K562 (cell line): ENCODE results near the gene FAM186B. TPM values are rescaled to one million over a fixed set of nuclear protein-coding genes. Genes with fewer than 3 reads are reported as not detected.

Experiments used
- ARID4B ChIP-seq: sonication (generic); formaldehyde crosslinking; IDR thresholded peaks from 2 replicates; pipeline ENCODE4 v1.8.0; 2022; ENCODE audit warnings: mild to moderate bottlenecking, missing genetic modification reagents
- BRCA1 ChIP-seq, 2 experiments: fragments of 450-650 bp in 1 of 2; sonication (generic) in 1 of 2; formaldehyde crosslinking in 1 of 2; IDR thresholded peaks; 2 replicates each; pipeline versions ENCODE4 v1.5.0 to v1.6.1; 2017 to 2020; ENCODE audit warnings: mild to moderate bottlenecking in 1 of 2, missing genetic modification reagents in 1 of 2
- CBX3 ChIP-seq, 2 experiments: IDR thresholded peaks; 1 replicate in 1 of 2; 2 replicates in 1 of 2; pipeline ENCODE4 v1.6.1; 2012; ENCODE audit warnings: inconsistent platforms in 2 of 2, low read length in 2 of 2, borderline replicate concordance in 1 of 2, control low read depth in 1 of 2
- CHCHD3 ChIP-seq: fragments of 250-450 bp; sonication (Bioruptor Pico); IDR thresholded peaks from 2 replicates; pipeline ENCODE4 v2.1.2; 2022; ENCODE audit warnings: mild to moderate bottlenecking
- CSDE1 ChIP-seq, 2 experiments: fragments of 450-650 bp; IDR thresholded peaks; 2 replicates each; pipeline ENCODE4 v1.6.1; 2016; ENCODE audit warnings: mild to moderate bottlenecking in 1 of 2
- CTBP1 ChIP-seq: fragments of 450-650 bp; IDR thresholded peaks from 2 replicates; pipeline ENCODE4 v1.6.1; 2016; ENCODE audit warnings: borderline replicate concordance
- ETV1 ChIP-seq: fragments of 450-650 bp; conservative IDR thresholded peaks from 2 replicates; pipeline ENCODE4 v1.6.1; 2016; ENCODE audit warnings: missing genetic modification characterization, control low read depth, low read depth, missing compliant biosample characterization
- JUN ChIP-seq, 2 experiments: sonication (generic) in 1 of 2; formaldehyde crosslinking in 1 of 2; IDR thresholded peaks; 2 replicates each; pipeline versions ENCODE4 v1.6.1 to v1.8.0; 2012 to 2022; ENCODE audit warnings: borderline replicate concordance in 2 of 2, mild to moderate bottlenecking in 2 of 2, improper control_type of control experiment in 1 of 2, low read depth in 1 of 2, low read length in 1 of 2, missing genetic modification reagents in 1 of 2
- LCOR ChIP-seq: sonication (generic); formaldehyde crosslinking; IDR thresholded peaks from 2 replicates; pipeline ENCODE4 v1.8.0; 2022; ENCODE audit warnings: mild to moderate bottlenecking, missing genetic modification reagents
- MBD2 ChIP-seq: sonication (generic); IDR thresholded peaks from 2 replicates; pipeline ENCODE4 v1.6.1; 2016; ENCODE audit warnings: low read depth, borderline replicate concordance
- POLR2AphosphoS5 ChIP-seq: IDR thresholded peaks from 2 replicates; pipeline ENCODE4 v1.6.1; 2011; ENCODE audit warnings: mild to moderate bottlenecking, low read depth, low read length, moderate library complexity; ENCODE audit not compliant: control insufficient read depth, insufficient read depth
- SIX5 ChIP-seq, 2 experiments: IDR thresholded peaks; 2 replicates each; pipeline ENCODE4 v1.6.1; 2011; ENCODE audit warnings: low read length in 2 of 2, borderline replicate concordance in 1 of 2, low read depth in 1 of 2, mild to moderate bottlenecking in 1 of 2, moderate library complexity in 1 of 2; ENCODE audit not compliant: insufficient read depth in 1 of 2
- SRF ChIP-seq, 2 experiments: fragments of 250-450, 450-650 bp in 1 of 2; sonication (Bioruptor Pico) in 1 of 2; sonication (generic) in 1 of 2; formaldehyde crosslinking; IDR thresholded peaks; 2 replicates each; pipeline versions ENCODE4 v1.5.0 to v1.5.1; 2020 to 2022; ENCODE audit warnings: mild to moderate bottlenecking in 1 of 2, missing genetic modification reagents in 1 of 2
- TEAD1 ChIP-seq, 2 experiments: fragments of 450-650 bp in 1 of 2; sonication (generic) in 1 of 2; formaldehyde crosslinking; IDR thresholded peaks; 2 replicates each; pipeline versions ENCODE4 v1.4.0 to v1.8.0; 2020 to 2022; ENCODE audit warnings: mild to moderate bottlenecking in 2 of 2, missing genetic modification reagents in 1 of 2
- ZNF140 ChIP-seq: fragments of 250-450 bp; sonication (Bioruptor Pico); IDR thresholded peaks from 2 replicates; pipeline ENCODE4 v1.8.0; 2021; ENCODE audit warnings: moderate library complexity, mild to moderate bottlenecking, inconsistent platforms
- ZNF311 ChIP-seq: fragments of 250-450 bp; sonication (Bioruptor Pico); IDR thresholded peaks from 2 replicates; pipeline ENCODE4 v1.4.0; 2020; ENCODE audit warnings: mild to moderate bottlenecking, moderate library complexity
- ZNF354B ChIP-seq: fragments of 250-450 bp; sonication (Bioruptor Pico); IDR thresholded peaks from 2 replicates; pipeline ENCODE4 v1.4.0; 2020
- polyA plus RNA-seq, 8 experiments: library from polyadenylated mRNA; depleted of rRNA in 4 of 8; stranded (reverse) in 5 of 8; unstranded in 3 of 8; fragments of >200 nt; fragmentation: Nextera tagmentation in 2 of 8; fragmentation: Illumina TruSeq in 1 of 8; extraction: Ambion mirVana in 2 of 8; extraction: Trizol in 1 of 8; gene quantifications; 2 replicates each; pipeline versions ENCODE4 v1.2.1 to v1.2.3, GENCODE V29; 2011 to 2014; ENCODE audit warnings: inconsistent platforms in 1 of 8, missing spikeins in 1 of 8
- total RNA-seq, 7 experiments: library from RNA; depleted of rRNA in 6 of 7; stranded (reverse); fragments of >200 nt in 6 of 7; fragmentation: Illumina TruSeq in 2 of 7; extraction: Trizol in 2 of 7; gene quantifications; 2 replicates each; pipeline versions ENCODE4 v1.2.1 to v1.2.3, GENCODE V29; 2011 to 2021; ENCODE audit warnings: low replicate concordance in 1 of 7
- TF ChIP-seq, protein P1 (sequence below): fragments of 450-650 bp; formaldehyde crosslinking; IDR thresholded peaks from 2 replicates; pipeline ENCODE4 v1.4.0; 2020; ENCODE audit warnings: mild to moderate bottlenecking, moderate library complexity
- TF ChIP-seq, protein P2 (sequence below): fragments of 450-650 bp; IDR thresholded peaks from 2 replicates; pipeline ENCODE4 v1.6.1; 2016

Gene FAM186B
- total and polyA plus RNA-seq, 9 of the 15 experiments (the other 6 are each of a cell fraction or from before 2014, with no cell fraction given), result 0.07 to 0.42 (median 0.15) TPM

DNA sequence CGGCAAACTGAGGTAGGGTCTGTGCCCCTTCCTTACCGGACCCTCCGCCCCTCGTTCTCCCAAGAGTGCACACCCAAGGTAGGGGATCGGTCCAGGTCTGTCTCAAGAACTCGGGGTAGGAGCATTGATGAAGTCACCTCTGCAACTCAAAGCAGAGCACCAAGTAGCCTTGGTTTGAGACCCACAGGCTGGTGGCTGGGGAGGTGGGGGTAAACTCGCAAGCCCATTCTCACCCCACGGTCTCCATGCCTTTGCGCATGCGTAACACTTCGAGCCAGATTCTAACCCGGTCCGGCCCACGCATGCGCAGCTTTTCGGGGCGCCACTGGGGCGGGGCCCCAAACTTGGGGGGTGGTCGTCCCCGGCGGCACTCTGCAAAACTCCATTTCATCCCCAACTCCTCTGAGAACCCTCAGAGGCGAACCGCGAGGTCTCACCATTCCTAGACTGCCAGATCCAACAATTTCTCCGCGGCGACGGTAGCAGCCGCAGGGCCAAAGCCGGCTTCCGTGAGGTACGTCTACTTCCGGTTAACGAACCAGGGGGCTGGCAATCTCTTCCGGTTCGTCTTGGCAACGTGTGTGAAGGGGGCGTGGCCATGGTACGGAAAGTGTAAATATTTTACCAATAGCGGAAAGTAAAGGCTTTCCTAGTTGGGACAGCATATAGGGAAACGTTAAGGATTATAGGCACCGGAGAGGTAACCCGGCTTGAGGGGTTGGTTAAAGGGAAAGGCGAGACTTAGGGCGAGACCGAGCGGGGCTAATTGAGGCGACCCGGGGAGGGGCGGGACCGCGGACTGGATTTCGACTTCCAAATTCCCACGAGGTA is 37.6 kb downstream of the FAM186B start, which contains the start of gene MCRS1 (continued):
- peak; percentile 98 for TF ChIP-seq ARID4B (CRISPR knock-in tag)
- peak in 1 of 2 experiments; percentile 18; a peak in 1 of 4 replicates for TF ChIP-seq SIX5 (IDR thresholded peaks at IDR 0.05; ENCODE audit: borderline replicate concordance in 1 of 2, insufficient read depth in 1 of 2, low read depth in 1 of 2, low read length in 2 of 2)
- no peak; the same call in 1 of the 2 replicates for TF ChIP-seq JUN (IDR thresholded peaks at IDR 0.05; ENCODE audit: borderline replicate concordance, low read depth, low read length)
- peak; percentile 73; the same call in 1 of the 2 replicates for TF ChIP-seq JUN (CRISPR knock-in tag; IDR thresholded peaks at IDR 0.05; ENCODE audit: borderline replicate concordance)
- TF ChIP-seq SRF (CRISPR knock-in tag; IDR thresholded peaks at IDR 0.05), result peak in 1 of 2 experiments; percentile 53; a peak in 1 of 4 replicates
- no peak for TF ChIP-seq CHCHD3
- TF ChIP-seq ZNF354B (CRISPR knock-in tag), result no peak
- TF ChIP-seq ETV1 (tag), result peak; percentile 87
- 0 out of 3 replicates have a peak, but pooled peaks of 1 of the 2 experiments have one; percentile 52 for TF ChIP-seq CBX3 (IDR thresholded peaks at IDR 0.05; ENCODE audit: borderline replicate concordance in 1 of 2, low read length in 2 of 2)
- no peak for TF ChIP-seq ZNF311 (CRISPR knock-in tag)
- TF ChIP-seq ZNF140 (CRISPR knock-in tag), result no peak
- TF ChIP-seq, protein P1, sequence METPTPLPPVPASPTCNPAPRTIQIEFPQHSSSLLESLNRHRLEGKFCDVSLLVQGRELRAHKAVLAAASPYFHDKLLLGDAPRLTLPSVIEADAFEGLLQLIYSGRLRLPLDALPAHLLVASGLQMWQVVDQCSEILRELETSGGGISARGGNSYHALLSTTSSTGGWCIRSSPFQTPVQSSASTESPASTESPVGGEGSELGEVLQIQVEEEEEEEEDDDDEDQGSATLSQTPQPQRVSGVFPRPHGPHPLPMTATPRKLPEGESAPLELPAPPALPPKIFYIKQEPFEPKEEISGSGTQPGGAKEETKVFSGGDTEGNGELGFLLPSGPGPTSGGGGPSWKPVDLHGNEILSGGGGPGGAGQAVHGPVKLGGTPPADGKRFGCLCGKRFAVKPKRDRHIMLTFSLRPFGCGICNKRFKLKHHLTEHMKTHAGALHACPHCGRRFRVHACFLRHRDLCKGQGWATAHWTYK (CRISPR knock-in tag), result peak; percentile 60; the same call in 1 of the 2 replicates
- peak; percentile 30; the same call in 1 of the 2 replicates for TF ChIP-seq CTBP1
- TF ChIP-seq TEAD1 (CRISPR knock-in tag; IDR thresholded peaks at IDR 0.05), result peak in 1 of 2 experiments; percentile 90; a peak in 2 of 4 replicates
- TF ChIP-seq CSDE1 (IDR thresholded peaks at IDR 0.05), result no peak
- peak; percentile 92 for TF ChIP-seq POLR2AphosphoS5
- peak; percentile 78; the same call in 1 of the 2 replicates for TF ChIP-seq MBD2
- TF ChIP-seq LCOR, result peak; percentile 95
- TF ChIP-seq BRCA1 (IDR thresholded peaks at IDR 0.05), result no peak
- peak; percentile 92; the same call in 1 of the 2 replicates for TF ChIP-seq BRCA1 (CRISPR knock-in tag; IDR thresholded peaks at IDR 0.05)
- TF ChIP-seq, protein P2, sequence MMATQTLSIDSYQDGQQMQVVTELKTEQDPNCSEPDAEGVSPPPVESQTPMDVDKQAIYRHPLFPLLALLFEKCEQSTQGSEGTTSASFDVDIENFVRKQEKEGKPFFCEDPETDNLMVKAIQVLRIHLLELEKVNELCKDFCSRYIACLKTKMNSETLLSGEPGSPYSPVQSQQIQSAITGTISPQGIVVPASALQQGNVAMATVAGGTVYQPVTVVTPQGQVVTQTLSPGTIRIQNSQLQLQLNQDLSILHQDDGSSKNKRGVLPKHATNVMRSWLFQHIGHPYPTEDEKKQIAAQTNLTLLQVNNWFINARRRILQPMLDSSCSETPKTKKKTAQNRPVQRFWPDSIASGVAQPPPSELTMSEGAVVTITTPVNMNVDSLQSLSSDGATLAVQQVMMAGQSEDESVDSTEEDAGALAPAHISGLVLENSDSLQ, result peak; percentile 80
